Neural progenitor cell (in vitro differentiated cells): ENCODE data around the gene MARCHF6. TPM values are rescaled to one million over a fixed set of nuclear protein-coding genes. Genes with fewer than 3 reads are reported as not detected.

ENCODE experiments used
- DNase-seq: peaks from one replicate; pipeline ENCODE4 v3.0.0-alpha.2; 2016; ENCODE audit warnings: low spot score
- H2AFZ ChIP-seq: fragments of 200-600 bp; sonication (generic); replicated peaks from 2 replicates; pipeline ENCODE4 v1.6.1; 2016; ENCODE audit warnings: antibody characterized with exemption
- H3F3A ChIP-seq: fragments of 200-600 bp; sonication (generic); 2 replicates; pipeline ENCODE4 v1.6.1; 2016; ENCODE audit warnings: antibody characterized with exemption, low read depth
- H3K27ac ChIP-seq: fragments of 200-600 bp; sonication (generic); 2 replicates; pipeline ENCODE4 v1.5.1; 2016; ENCODE audit warnings: mild to moderate bottlenecking
- H3K27me3 ChIP-seq: fragments of 200-600 bp; sonication (generic); 2 replicates; pipeline ENCODE4 v1.6.1; 2016; ENCODE audit warnings: mild to moderate bottlenecking, moderate library complexity
- H3K36me3 ChIP-seq: fragments of 200-600 bp; sonication (generic); 2 replicates; pipeline ENCODE4 v1.5.1; 2016
- H3K4me1 ChIP-seq: fragments of 200-600 bp; sonication (generic); 2 replicates; pipeline ENCODE4 v1.6.1; 2016; ENCODE audit warnings: mixed run types
- H3K4me2 ChIP-seq: fragments of 200-600 bp; sonication (generic); 2 replicates; pipeline ENCODE4 v1.6.1; 2016
- H3K4me3 ChIP-seq: fragments of 200-600 bp; sonication (generic); 2 replicates; pipeline ENCODE4 v1.5.1; 2016
- H3K79me2 ChIP-seq: fragments of 200-600 bp; sonication (generic); 2 replicates; pipeline ENCODE4 v1.6.1; 2016; ENCODE audit warnings: low read depth
- H3K9ac ChIP-seq: fragments of 200-600 bp; sonication (generic); 2 replicates; pipeline ENCODE4 v1.6.1; 2016
- H3K9me3 ChIP-seq: fragments of 200-600 bp; sonication (generic); 2 replicates; pipeline ENCODE4 v1.5.1; 2016; ENCODE audit warnings: low read depth
- H4K20me1 ChIP-seq: fragments of 200-600 bp; sonication (generic); 2 replicates; pipeline ENCODE4 v1.6.1; 2016; ENCODE audit warnings: low read depth
- H3K27ac Mint-ChIP-seq: 3 replicates; pipeline ENCODE4 v1.8.0; 2021; ENCODE audit warnings: mixed read lengths
- H3K27me3 Mint-ChIP-seq: 2 replicates; pipeline ENCODE4 v1.8.0; 2022; ENCODE audit warnings: low read depth, mild to moderate bottlenecking, inconsistent platforms, moderate library complexity, mixed read lengths; ENCODE audit not compliant: insufficient read depth
- H3K36me3 Mint-ChIP-seq: 3 replicates; pipeline ENCODE4 v1.8.0; 2021; ENCODE audit warnings: mixed read lengths
- H3K4me1 Mint-ChIP-seq: 3 replicates; pipeline ENCODE4 v1.8.0; 2021; ENCODE audit warnings: mixed read lengths
- H3K4me3 Mint-ChIP-seq: 3 replicates; pipeline ENCODE4 v1.8.0; 2021; ENCODE audit warnings: mild to moderate bottlenecking, moderate library complexity, mixed read lengths
- H3K9me3 Mint-ChIP-seq: 3 replicates; pipeline ENCODE4 v1.8.0; 2020; ENCODE audit warnings: mixed read lengths
- EZH2 ChIP-seq: fragments of 200-600 bp; sonication (generic); IDR thresholded peaks from 2 replicates; pipeline ENCODE4 v1.6.1; 2017; ENCODE audit warnings: antibody characterized with exemption, mild to moderate bottlenecking, moderate library complexity
- EZH2phosphoT487 ChIP-seq: fragments of 200-600 bp; sonication (generic); IDR thresholded peaks from 2 replicates; pipeline ENCODE4 v1.6.1; 2017; ENCODE audit warnings: antibody characterized with exemption
- total RNA-seq: library from RNA; depleted of rRNA; stranded (reverse); fragments of >200 nt; gene quantifications from 2 replicates; pipeline ENCODE4 v1.2.3, GENCODE V29; 2015; ENCODE audit warnings: low replicate concordance
- TF ChIP-seq, protein P1 (sequence below): fragments of 200-600 bp; sonication (generic); IDR thresholded peaks from 2 replicates; pipeline ENCODE4 v1.5.1; 2017; ENCODE audit warnings: antibody characterized with exemption, mild to moderate bottlenecking

The MARCHF6 gene
- total RNA-seq, 1 donor from 2014 or later, result 151 TPM

DNA sequence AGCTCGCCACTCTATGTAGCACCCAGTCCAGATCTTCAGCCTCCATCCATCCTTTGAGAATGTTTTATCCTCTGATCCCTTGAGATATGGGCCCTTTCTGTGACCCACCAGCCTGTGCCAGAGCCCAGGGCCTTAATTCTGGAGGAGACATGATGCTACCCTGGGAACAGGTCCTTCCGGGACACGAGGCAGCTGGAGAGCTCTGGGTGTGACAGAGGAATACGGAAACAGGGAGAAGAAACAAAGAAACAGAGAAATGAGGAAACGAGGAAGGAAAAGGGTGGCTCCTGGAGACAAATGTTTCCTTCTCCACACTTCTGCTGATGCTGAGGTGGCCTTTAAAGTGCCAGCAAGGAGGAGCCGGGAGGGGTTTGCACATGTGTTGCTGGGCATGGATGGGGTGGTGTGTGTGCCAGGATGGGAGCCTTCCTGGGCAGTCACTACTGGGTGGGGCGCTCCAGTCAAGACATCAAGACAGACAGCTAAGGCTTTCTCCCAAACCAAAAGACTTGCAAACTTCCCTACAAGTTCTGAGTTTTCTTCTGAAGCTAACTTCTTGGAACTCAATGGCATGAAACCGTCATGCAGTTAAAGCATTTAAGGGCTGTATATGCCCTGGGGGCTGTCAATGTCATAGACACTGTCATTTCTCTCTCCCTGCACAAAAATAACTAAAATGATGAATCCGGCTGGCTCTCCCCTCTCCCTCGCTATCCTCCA is 22.8 kb upstream of the MARCHF6 start:
- H4K20me1 ChIP-seq, result no peaks in the 10 kb centered on the region
- H3K27me3 Mint-ChIP-seq, result peaks cover 31% of the 10 kb centered on the region
- no peaks in the 10 kb centered on the region for H3K9me3 ChIP-seq
- H3K27me3 ChIP-seq, result peaks cover 68% of the 10 kb centered on the region
- H3K4me1 Mint-ChIP-seq, result peaks cover 14% of the 10 kb centered on the region
- no peak overlapping the region for H3K9ac ChIP-seq
- H3K9me3 Mint-ChIP-seq, result peaks cover 2% of the 10 kb centered on the region
- H3K27ac Mint-ChIP-seq, result no peak overlapping the region
- H3K79me2 ChIP-seq, result no peaks in the 10 kb centered on the region
- H3K4me1 ChIP-seq, result peaks cover 6% of the 10 kb centered on the region
- DNase-seq, result no peak
- H3K36me3 Mint-ChIP-seq, result peaks cover 4% of the 10 kb centered on the region
- no peak overlapping the region for H3K4me2 ChIP-seq
- TF ChIP-seq EZH2phosphoT487 (no peak), EZH2 (no peak)
- TF ChIP-seq, protein P1, sequence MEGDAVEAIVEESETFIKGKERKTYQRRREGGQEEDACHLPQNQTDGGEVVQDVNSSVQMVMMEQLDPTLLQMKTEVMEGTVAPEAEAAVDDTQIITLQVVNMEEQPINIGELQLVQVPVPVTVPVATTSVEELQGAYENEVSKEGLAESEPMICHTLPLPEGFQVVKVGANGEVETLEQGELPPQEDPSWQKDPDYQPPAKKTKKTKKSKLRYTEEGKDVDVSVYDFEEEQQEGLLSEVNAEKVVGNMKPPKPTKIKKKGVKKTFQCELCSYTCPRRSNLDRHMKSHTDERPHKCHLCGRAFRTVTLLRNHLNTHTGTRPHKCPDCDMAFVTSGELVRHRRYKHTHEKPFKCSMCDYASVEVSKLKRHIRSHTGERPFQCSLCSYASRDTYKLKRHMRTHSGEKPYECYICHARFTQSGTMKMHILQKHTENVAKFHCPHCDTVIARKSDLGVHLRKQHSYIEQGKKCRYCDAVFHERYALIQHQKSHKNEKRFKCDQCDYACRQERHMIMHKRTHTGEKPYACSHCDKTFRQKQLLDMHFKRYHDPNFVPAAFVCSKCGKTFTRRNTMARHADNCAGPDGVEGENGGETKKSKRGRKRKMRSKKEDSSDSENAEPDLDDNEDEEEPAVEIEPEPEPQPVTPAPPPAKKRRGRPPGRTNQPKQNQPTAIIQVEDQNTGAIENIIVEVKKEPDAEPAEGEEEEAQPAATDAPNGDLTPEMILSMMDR, result no peak
- no peaks in the 10 kb centered on the region for H3F3A ChIP-seq
- no peak overlapping the region for H3K4me3 Mint-ChIP-seq
- no peak overlapping the region for H3K4me3 ChIP-seq
- no peak overlapping the region for H3K27ac ChIP-seq
- H3K36me3 ChIP-seq, result no peaks in the 10 kb centered on the region
- no peak overlapping the region for H2AFZ ChIP-seq

DNA sequence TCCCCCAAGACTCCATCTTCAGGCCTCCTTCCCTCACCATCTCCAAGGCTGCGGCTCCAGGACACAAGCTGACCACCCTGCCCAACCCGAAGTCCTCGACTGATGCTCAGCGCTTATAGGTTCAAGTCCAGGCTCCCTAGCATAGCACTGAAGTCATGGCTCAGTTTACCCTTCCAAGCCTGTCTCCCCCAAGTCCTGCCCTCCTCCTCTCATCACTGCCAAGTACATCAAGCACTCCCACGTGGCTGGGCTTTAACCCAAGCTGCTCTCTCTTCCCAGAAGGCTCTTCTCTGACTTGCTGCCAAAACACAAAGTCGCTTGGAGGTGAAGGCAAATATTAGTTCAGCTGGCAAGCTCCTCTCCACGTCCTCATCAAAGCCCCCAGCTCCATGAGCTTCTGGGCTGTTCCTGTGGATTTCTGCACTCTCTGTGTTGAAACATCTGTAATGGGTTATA is 22.1 kb upstream of the MARCHF6 start:
- TF ChIP-seq, protein P1, result no peak
- TF ChIP-seq EZH2, result no peak
- TF ChIP-seq EZH2phosphoT487, result no peak
- peaks cover 6% of the 10 kb centered on the region for H3K4me1 ChIP-seq
- Mint-ChIP-seq H3K9me3 (peaks cover 2% of the 10 kb centered on the region), H3K4me1 (peaks cover 14% of the 10 kb centered on the region), H3K27ac (no peak overlapping the region), H3K27me3 (peaks cover 34% of the 10 kb centered on the region), H3K4me3 (no peak overlapping the region), H3K36me3 (peaks cover 4% of the 10 kb centered on the region)
- H4K20me1 ChIP-seq, result no peaks in the 10 kb centered on the region
- no peak for DNase-seq
- H3K9me3 ChIP-seq, result no peaks in the 10 kb centered on the region
- H3K36me3 ChIP-seq, result no peaks in the 10 kb centered on the region
- no peak overlapping the region for H3K9ac ChIP-seq
- H3K27me3 ChIP-seq, result peaks cover 71% of the 10 kb centered on the region
- H2AFZ ChIP-seq, result no peak overlapping the region
- H3K4me3 ChIP-seq, result no peak overlapping the region
- H3K4me2 ChIP-seq, result no peak overlapping the region
- H3F3A ChIP-seq, result peaks cover 5% of the 10 kb centered on the region
- H3K79me2 ChIP-seq, result no peaks in the 10 kb centered on the region
- no peak overlapping the region for H3K27ac ChIP-seq

DNA sequence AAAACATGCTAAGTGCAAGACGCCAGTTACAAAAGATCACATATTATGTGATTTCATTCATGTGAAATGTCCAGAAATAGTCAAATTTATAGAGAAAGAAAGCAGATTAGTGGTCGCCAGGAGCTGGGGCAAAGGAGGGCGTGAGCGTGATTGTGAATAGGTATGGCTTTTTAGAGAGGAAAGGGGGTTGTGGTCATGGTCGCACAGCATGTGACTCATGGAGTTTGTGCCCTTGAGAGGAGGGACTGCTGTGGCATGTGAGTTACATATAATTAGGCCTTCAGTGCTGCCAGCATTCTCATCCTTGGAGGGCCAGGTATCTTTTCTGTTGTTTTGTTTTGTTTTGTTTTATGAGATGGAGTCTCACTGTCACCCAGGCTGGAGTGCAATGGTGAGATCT is 21.2 kb upstream of the MARCHF6 start:
- H3K27me3 ChIP-seq, result peaks cover 71% of the 10 kb centered on the region
- H3K4me1 Mint-ChIP-seq, result peaks cover 14% of the 10 kb centered on the region
- peaks cover 6% of the 10 kb centered on the region for H3K4me1 ChIP-seq
- H3K27me3 Mint-ChIP-seq, result peaks cover 34% of the 10 kb centered on the region
- no peaks in the 10 kb centered on the region for H3K9me3 ChIP-seq
- H3K36me3 ChIP-seq, result no peaks in the 10 kb centered on the region
- H3K27ac Mint-ChIP-seq, result no peak overlapping the region
- no peak overlapping the region for H2AFZ ChIP-seq
- DNase-seq, result no peak
- H3K79me2 ChIP-seq, result no peaks in the 10 kb centered on the region
- H3K27ac ChIP-seq, result no peak overlapping the region
- peaks cover 5% of the 10 kb centered on the region for H3F3A ChIP-seq
- H4K20me1 ChIP-seq, result no peaks in the 10 kb centered on the region
- H3K9ac ChIP-seq, result no peak overlapping the region
- no peak overlapping the region for H3K4me2 ChIP-seq
- TF ChIP-seq EZH2phosphoT487, result no peak
- no peak for TF ChIP-seq EZH2
- TF ChIP-seq, protein P1, result no peak
- peaks cover 2% of the 10 kb centered on the region for H3K9me3 Mint-ChIP-seq
- peaks cover 4% of the 10 kb centered on the region for H3K36me3 Mint-ChIP-seq
- peak overlapping the region; percentile 53 for H3K4me3 Mint-ChIP-seq
- no peak overlapping the region for H3K4me3 ChIP-seq
